T-helper 17 cell (primary cell): ENCODE data around the gene FABP7. TPM values are rescaled to one million over a fixed set of nuclear protein-coding genes. Genes with fewer than 3 reads are reported as not detected.

ENCODE experiments used
- ATAC-seq: fragments of 150-1000 bp; cut with Tn5 transposase; 2 replicates; pipeline ENCODE4 v1.10.0; 2021; ENCODE audit warnings: mild to moderate bottlenecking, moderate library complexity
- DNase-seq, 3 donors: peaks; one replicate each; pipeline versions ENCODE4 v3.0.0 to v3.0.0-alpha.2; 2020 to 2021
- H3K9me3 ChIP-seq: one replicate; pipeline ENCODE4 v1.7.0; 2013; ENCODE audit warnings: low read length, mild to moderate bottlenecking; ENCODE audit not compliant: control insufficient read depth, poor library complexity, severe bottlenecking
- H3K27ac Mint-ChIP-seq: one replicate; pipeline ENCODE4 v1.8.0; 2022; ENCODE audit warnings: mild to moderate bottlenecking, moderate library complexity, mixed read lengths
- H3K27me3 Mint-ChIP-seq: one replicate; pipeline ENCODE4 v1.8.0; 2022; ENCODE audit warnings: mixed read lengths
- H3K36me3 Mint-ChIP-seq: one replicate; pipeline ENCODE4 v1.8.0; 2022; ENCODE audit warnings: low read depth, mixed read lengths
- H3K4me1 Mint-ChIP-seq: one replicate; pipeline ENCODE4 v1.8.0; 2022; ENCODE audit warnings: mild to moderate bottlenecking, mixed read lengths
- H3K4me3 Mint-ChIP-seq: one replicate; pipeline ENCODE4 v1.8.0; 2022; ENCODE audit warnings: mild to moderate bottlenecking, moderate library complexity, mixed read lengths
- total RNA-seq, 4 donors: library from RNA in 2 of 4; stranded (reverse) in 2 of 4; gene quantifications; one replicate each; pipeline ENCODE4 v1.2.3 and lab custom pipeline; 2022 to 2026

FABP7 gene
- total RNA-seq, 2 donors from 2014 or later, result not detected

GRCh38 chr6:122809691-122810090 lies 30.2 kb downstream of the FABP7 start:
- ATAC-seq (no peak), DNase-seq (no peak)
- no peaks in the 10 kb centered on the region for H3K4me1 Mint-ChIP-seq
- H3K9me3 ChIP-seq, result no peaks in the 10 kb centered on the region
- H3K27ac Mint-ChIP-seq, result no peak overlapping the region
- H3K27me3 Mint-ChIP-seq, result no peaks in the 10 kb centered on the region
- H3K4me3 Mint-ChIP-seq, result no peak overlapping the region
- H3K36me3 Mint-ChIP-seq, result no peaks in the 10 kb centered on the region

- ATAC-seq, result no peak
- no peaks in the 10 kb centered on the region for H3K9me3 ChIP-seq
- DNase-seq, result no peak
- H3K27ac Mint-ChIP-seq, result no peak overlapping the region
- H3K36me3 Mint-ChIP-seq, result no peaks in the 10 kb centered on the region
- H3K4me1 Mint-ChIP-seq, result no peaks in the 10 kb centered on the region
- H3K27me3 Mint-ChIP-seq, result no peaks in the 10 kb centered on the region
- H3K4me3 Mint-ChIP-seq, result no peak overlapping the region
Measured at GRCh38 chr6:122810189-122810588, 30.7 kb downstream of the FABP7 start.

GRCh38 chr6:122817358-122817757 lies 37.8 kb downstream of the FABP7 start:
- no peaks in the 10 kb centered on the region for H3K9me3 ChIP-seq
- ATAC-seq, result no peak
- DNase-seq, result no peak
- Mint-ChIP-seq H3K36me3 (peaks cover 2% of the 10 kb centered on the region), H3K27ac (no peak overlapping the region), H3K4me3 (no peak overlapping the region), H3K4me1 (no peaks in the 10 kb centered on the region), H3K27me3 (peaks cover 14% of the 10 kb centered on the region)

- no peak for DNase-seq
- Mint-ChIP-seq H3K4me3 (no peak overlapping the region), H3K27me3 (peaks cover 14% of the 10 kb centered on the region), H3K36me3 (peaks cover 2% of the 10 kb centered on the region), H3K4me1 (no peaks in the 10 kb centered on the region), H3K27ac (no peak overlapping the region)
- no peaks in the 10 kb centered on the region for H3K9me3 ChIP-seq
- ATAC-seq, result no peak
Measured at GRCh38 chr6:122817766-122818165, 38.2 kb downstream of the FABP7 start.

- DNase-seq, result no peak
- no peaks in the 10 kb centered on the region for H3K4me1 Mint-ChIP-seq
- peaks cover 14% of the 10 kb centered on the region for H3K27me3 Mint-ChIP-seq
- H3K27ac Mint-ChIP-seq, result no peak overlapping the region
- ATAC-seq, result no peak
- H3K36me3 Mint-ChIP-seq, result peaks cover 2% of the 10 kb centered on the region
- H3K9me3 ChIP-seq, result no peaks in the 10 kb centered on the region
- no peak overlapping the region for H3K4me3 Mint-ChIP-seq
Measured at GRCh38 chr6:122818866-122819265, 39.4 kb downstream of the FABP7 start.

GRCh38 chr6:122821095-122821494 lies 41.6 kb downstream of the FABP7 start:
- ATAC-seq, result no peak
- peaks cover 2% of the 10 kb centered on the region for H3K36me3 Mint-ChIP-seq
- H3K4me1 Mint-ChIP-seq, result no peaks in the 10 kb centered on the region
- H3K27ac Mint-ChIP-seq, result no peak overlapping the region
- no peaks in the 10 kb centered on the region for H3K9me3 ChIP-seq
- DNase-seq, result no peak
- peaks cover 14% of the 10 kb centered on the region for H3K27me3 Mint-ChIP-seq
- no peak overlapping the region for H3K4me3 Mint-ChIP-seq

GRCh38 chr6:122825163-122825562 lies 45.6 kb downstream of the FABP7 start:
- Mint-ChIP-seq H3K36me3 (no peaks in the 10 kb centered on the region), H3K27me3 (no peaks in the 10 kb centered on the region), H3K4me3 (no peak overlapping the region), H3K27ac (no peak overlapping the region), H3K4me1 (no peaks in the 10 kb centered on the region)
- ATAC-seq (no peak), DNase-seq (no peak)
- no peaks in the 10 kb centered on the region for H3K9me3 ChIP-seq

- H3K27me3 Mint-ChIP-seq, result peaks cover 6% of the 10 kb centered on the region
- H3K4me1 Mint-ChIP-seq, result no peaks in the 10 kb centered on the region
- H3K27ac Mint-ChIP-seq, result no peak overlapping the region
- H3K4me3 Mint-ChIP-seq, result no peak overlapping the region
- no peak for ATAC-seq
- H3K36me3 Mint-ChIP-seq, result no peaks in the 10 kb centered on the region
- no peak for DNase-seq
- H3K9me3 ChIP-seq, result no peaks in the 10 kb centered on the region
Measured at GRCh38 chr6:122829456-122829855, 49.9 kb downstream of the FABP7 start.

- no peak overlapping the region for H3K4me3 Mint-ChIP-seq
- DNase-seq (no peak), ATAC-seq (no peak)
- H3K4me1 Mint-ChIP-seq, result no peaks in the 10 kb centered on the region
- no peaks in the 10 kb centered on the region for H3K9me3 ChIP-seq
- H3K36me3 Mint-ChIP-seq, result no peaks in the 10 kb centered on the region
- no peak overlapping the region for H3K27ac Mint-ChIP-seq
- H3K27me3 Mint-ChIP-seq, result peaks cover 6% of the 10 kb centered on the region
Measured at GRCh38 chr6:122831511-122831910, 52.0 kb downstream of the FABP7 start.

- H3K4me1 Mint-ChIP-seq, result no peaks in the 10 kb centered on the region
- ATAC-seq, result no peak
- no peaks in the 10 kb centered on the region for H3K36me3 Mint-ChIP-seq
- H3K27me3 Mint-ChIP-seq, result peaks cover 6% of the 10 kb centered on the region
- no peak overlapping the region for H3K4me3 Mint-ChIP-seq
- H3K9me3 ChIP-seq, result no peaks in the 10 kb centered on the region
- DNase-seq, result no peak
- no peak overlapping the region for H3K27ac Mint-ChIP-seq
Measured at GRCh38 chr6:122832459-122832858, 52.9 kb downstream of the FABP7 start.

GRCh38 chr6:122833021-122833491 lies 53.5 kb downstream of the FABP7 start:
- DNase-seq, result no peak
- no peak for ATAC-seq
- H3K4me3 Mint-ChIP-seq, result no peak overlapping the region
- H3K36me3 Mint-ChIP-seq, result no peaks in the 10 kb centered on the region
- peaks cover 6% of the 10 kb centered on the region for H3K27me3 Mint-ChIP-seq
- H3K9me3 ChIP-seq, result no peaks in the 10 kb centered on the region
- H3K4me1 Mint-ChIP-seq, result no peaks in the 10 kb centered on the region
- no peak overlapping the region for H3K27ac Mint-ChIP-seq

Other genes with a start within 250 kb of the FABP7 start
- gene PKIB, start 169.3 kb upstream of the FABP7 start, total RNA-seq, result 1 to 10 TPM in 1 of 2 donors, not detected in 1; 1.2 TPM
- under 1 TPM in 1 of 2 donors, not detected in 1; 0.15 TPM for gene SMPDL3A, start 9.5 kb downstream of the FABP7 start, total RNA-seq
- gene CLVS2, start 216.5 kb downstream of the FABP7 start, total RNA-seq, result not detected